ENCODE measurements around the gene RBP7. TPM values are rescaled to one million over a fixed set of nuclear protein-coding genes. Genes with fewer than 3 reads are reported as not detected.
A peak's percentile ranks its signal among the peaks of the same experiment; 100 is the strongest.

Gene RBP7
- total RNA-seq: 0.26 TPM in 2 replicates

DNA sequence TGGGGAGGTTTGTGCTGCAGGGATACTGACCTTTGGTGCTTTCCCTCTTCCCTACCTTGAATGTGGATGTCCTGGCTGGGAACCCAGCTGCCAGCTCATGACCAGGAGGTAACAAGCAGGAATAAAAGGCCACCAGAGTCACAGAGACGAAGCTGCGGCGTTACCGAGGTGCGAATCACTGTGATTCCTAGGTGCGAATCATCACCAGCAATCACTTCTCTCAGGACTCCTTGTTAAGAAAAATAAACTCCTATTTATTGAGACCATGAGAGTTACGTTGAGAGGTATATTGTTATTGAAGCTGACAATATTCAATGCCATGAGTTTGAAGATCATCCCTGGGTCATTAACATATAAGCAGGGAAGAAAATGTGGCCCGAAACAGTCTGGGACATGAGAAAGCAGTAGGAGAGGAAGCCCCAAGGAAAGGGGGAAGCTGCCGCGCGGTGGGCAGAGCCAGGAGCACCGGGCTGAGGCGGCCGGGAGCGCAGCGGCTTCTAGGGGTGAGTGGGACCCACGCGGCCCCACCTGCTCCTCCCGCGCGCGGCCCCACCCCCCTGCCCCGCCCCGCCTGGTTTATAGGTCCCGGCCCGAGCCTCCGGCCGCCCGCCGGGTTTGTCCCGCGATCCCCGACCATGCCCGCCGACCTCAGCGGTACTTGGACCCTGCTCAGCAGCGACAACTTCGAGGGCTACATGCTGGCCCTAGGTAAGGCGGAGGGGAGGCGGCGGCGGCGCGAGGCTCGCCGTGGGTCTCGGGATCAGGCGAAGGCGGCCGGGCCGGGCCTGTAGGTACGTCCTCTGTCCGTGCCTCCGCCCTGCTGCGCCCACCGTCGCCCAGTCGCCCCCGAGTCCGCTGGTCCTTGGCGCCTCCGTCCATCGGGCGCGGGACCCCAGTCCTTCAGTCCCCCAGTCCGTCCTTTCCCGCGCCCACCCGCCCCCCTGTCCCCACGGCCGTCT lies at the start of gene RBP7:
Gene RBP7 (plus strand): TSS at position 605 of the 959 bp plus-strand sequence. CDS start 31 bp downstream, at position 636.
- no peaks in the 10 kb centered on the region for H3K36me3 ChIP-seq (ENCODE audit: control insufficient read depth, insufficient read depth, low read length)
- FAIRE-seq (no peak), DNase-seq (ENCODE audit: low read depth) (peak; percentile 21)
- peaks cover 3% of the 10 kb centered on the region for H3K27me3 ChIP-seq (ENCODE audit: control insufficient read depth, insufficient read depth, low read length)
- peak within 1 kb of the TSS; percentile 34 for H3K4me3 ChIP-seq (ENCODE audit: low read depth, low read length)
- TF ChIP-seq, protein P1, sequence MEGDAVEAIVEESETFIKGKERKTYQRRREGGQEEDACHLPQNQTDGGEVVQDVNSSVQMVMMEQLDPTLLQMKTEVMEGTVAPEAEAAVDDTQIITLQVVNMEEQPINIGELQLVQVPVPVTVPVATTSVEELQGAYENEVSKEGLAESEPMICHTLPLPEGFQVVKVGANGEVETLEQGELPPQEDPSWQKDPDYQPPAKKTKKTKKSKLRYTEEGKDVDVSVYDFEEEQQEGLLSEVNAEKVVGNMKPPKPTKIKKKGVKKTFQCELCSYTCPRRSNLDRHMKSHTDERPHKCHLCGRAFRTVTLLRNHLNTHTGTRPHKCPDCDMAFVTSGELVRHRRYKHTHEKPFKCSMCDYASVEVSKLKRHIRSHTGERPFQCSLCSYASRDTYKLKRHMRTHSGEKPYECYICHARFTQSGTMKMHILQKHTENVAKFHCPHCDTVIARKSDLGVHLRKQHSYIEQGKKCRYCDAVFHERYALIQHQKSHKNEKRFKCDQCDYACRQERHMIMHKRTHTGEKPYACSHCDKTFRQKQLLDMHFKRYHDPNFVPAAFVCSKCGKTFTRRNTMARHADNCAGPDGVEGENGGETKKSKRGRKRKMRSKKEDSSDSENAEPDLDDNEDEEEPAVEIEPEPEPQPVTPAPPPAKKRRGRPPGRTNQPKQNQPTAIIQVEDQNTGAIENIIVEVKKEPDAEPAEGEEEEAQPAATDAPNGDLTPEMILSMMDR (IDR thresholded peaks at IDR 0.05; ENCODE audit: insufficient read depth, low read length, severe bottlenecking): no peak

DNA sequence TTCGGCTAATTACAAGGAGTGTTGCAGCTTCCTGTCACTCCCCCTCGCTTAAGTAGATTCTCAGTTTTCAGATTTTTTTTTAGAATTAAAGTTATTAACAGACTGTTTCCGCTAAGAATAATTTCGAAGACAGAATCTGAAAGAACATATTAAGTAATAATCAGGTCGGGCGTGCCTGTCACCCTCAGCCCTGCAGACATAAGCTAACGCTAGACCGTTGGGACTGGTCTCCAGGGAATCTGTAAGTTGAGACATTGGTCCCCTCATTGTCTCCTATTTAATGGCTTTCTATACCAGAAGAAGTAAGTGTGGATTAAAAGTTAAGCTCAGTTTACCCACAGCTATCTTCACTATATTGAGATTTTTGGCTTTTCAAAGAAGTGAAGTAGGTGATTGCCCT lies 39.3 kb upstream of the RBP7 start:
- Histone ChIP-seq H3K27me3 (ENCODE audit: control insufficient read depth, insufficient read depth, low read length) (no peaks in the 10 kb centered on the region), H3K36me3 (ENCODE audit: control insufficient read depth, insufficient read depth, low read length) (no peaks in the 10 kb centered on the region), H3K4me3 (ENCODE audit: low read depth, low read length) (no peak overlapping the region)
- DNase-seq (ENCODE audit: low read depth): no peak
- TF ChIP-seq, protein P1 (IDR thresholded peaks at IDR 0.05; ENCODE audit: insufficient read depth, low read length, severe bottlenecking): no peak
- no peak for FAIRE-seq

DNA sequence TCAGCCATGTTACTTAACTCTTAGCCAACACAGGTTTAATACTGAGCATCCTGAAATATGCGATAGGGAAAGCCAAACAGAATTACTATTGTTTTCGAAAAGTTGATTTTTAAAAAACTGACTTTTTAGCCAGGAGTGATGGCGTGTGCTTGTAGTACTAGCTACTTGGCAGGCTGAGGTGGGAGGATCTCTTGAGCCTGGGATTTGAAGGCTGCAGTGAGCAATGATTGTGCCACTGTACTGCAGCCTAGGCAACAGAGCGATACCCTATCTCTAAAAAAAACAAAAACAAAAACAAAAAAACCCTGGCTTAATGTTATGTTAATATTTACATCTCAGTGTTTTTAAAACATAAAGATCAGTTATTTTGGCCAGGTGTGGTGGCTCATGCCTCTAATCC lies 37.0 kb upstream of the RBP7 start:
- FAIRE-seq: no peak

DNA sequence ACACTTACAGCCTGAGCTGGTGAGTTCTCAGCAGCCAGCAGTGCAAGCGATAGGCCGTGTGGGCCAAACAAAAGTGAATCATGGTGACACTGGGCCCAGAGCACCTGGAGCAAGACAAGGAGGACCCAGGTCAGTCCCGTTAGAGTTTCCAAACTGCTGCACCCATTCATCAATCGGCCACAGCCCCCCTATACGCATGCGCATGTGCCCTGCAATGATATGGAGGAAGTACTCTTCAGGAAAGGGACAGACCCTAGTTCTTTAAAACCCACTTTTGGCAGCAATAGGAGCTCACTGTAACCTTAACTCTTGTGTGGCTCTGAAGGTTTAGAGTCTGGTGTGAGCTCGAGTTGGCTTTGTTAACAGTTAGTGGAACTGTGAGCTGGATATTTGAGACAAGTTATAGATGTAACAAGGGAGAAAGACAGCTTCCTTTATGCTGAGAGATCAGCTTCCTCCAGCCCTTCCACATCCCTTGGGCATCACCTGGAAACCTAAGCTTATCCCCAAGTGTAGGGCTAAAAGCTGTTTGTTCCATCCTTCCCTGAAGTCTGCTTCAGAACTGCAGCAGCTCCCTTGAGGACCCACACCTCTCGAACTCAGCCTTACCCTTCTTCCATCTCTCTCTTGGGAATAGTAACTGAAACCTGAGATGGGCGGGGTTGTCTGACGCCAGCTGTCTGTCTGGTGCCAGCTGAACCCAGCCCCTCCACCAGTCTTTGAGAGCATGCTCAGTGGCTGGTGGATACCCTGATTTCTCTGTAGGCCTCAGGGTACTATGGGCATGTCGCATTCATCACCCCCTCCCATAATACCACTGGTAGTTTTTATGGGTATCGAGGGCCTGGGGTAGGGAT lies 36.1 kb upstream of the RBP7 start:
- TF ChIP-seq, protein P1 (IDR thresholded peaks at IDR 0.05; ENCODE audit: insufficient read depth, low read length, severe bottlenecking): no peak
- no peak for FAIRE-seq
- Histone ChIP-seq H3K36me3 (ENCODE audit: control insufficient read depth, insufficient read depth, low read length) (no peaks in the 10 kb centered on the region), H3K4me3 (ENCODE audit: low read depth, low read length) (no peak overlapping the region), H3K27me3 (ENCODE audit: control insufficient read depth, insufficient read depth, low read length) (no peaks in the 10 kb centered on the region)
- DNase-seq (ENCODE audit: low read depth): no peak

More for the DNA sequence above, 37.0 kb upstream of the RBP7 start:
- TF ChIP-seq, protein P1 (IDR thresholded peaks at IDR 0.05; ENCODE audit: insufficient read depth, low read length, severe bottlenecking): no peak
- Histone ChIP-seq H3K27me3 (ENCODE audit: control insufficient read depth, insufficient read depth, low read length) (no peaks in the 10 kb centered on the region), H3K4me3 (ENCODE audit: low read depth, low read length) (no peak overlapping the region), H3K36me3 (ENCODE audit: control insufficient read depth, insufficient read depth, low read length) (no peaks in the 10 kb centered on the region)
- DNase-seq (ENCODE audit: low read depth): no peak

DNA sequence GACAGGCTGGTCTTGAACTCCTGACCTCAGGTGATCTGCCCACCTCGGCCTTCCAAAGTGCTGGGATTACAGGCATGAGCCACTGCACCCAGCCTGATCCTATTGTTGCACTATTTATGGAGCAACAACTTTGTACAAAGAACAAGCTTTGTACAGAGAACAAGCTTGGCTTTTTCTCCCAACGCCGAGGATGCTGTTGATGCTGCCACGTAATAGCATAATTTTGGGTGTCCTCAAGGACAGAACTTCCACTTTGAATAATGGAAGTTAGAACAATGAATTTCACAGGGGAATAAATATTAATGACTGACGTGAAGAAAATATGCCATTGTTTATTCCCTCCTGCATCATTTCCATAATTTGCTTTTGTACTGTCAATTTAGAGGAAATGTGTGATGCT lies 12.8 kb upstream of the RBP7 start:
- FAIRE-seq (no peak), DNase-seq (ENCODE audit: low read depth) (no peak)
- peaks cover 6% of the 10 kb centered on the region for H3K36me3 ChIP-seq (ENCODE audit: control insufficient read depth, insufficient read depth, low read length)
- H3K27me3 ChIP-seq (ENCODE audit: control insufficient read depth, insufficient read depth, low read length): no peaks in the 10 kb centered on the region
- no peak overlapping the region for H3K4me3 ChIP-seq (ENCODE audit: low read depth, low read length)
- TF ChIP-seq, protein P1 (IDR thresholded peaks at IDR 0.05; ENCODE audit: insufficient read depth, low read length, severe bottlenecking): no peak

Measured in bronchial epithelial cell (primary cell).